HL-60/S4 (cell line): ENCODE results near the gene CABP4.

Experiments used
- in situ Hi-C: fragments of 300-500 bp; cut with MboI; formaldehyde crosslinking; loops from 2 replicates; pipeline ENCODE4 v1.14.3; 2022; ENCODE audit warnings: low sequenced_read_pairs

CABP4 gene

GRCh38 chr11:67507242-67507863, 52.2 kb downstream of the CABP4 start:
- in situ Hi-C loops: no loop called here

- in situ Hi-C loops: no loop called here
These were observed 52.8 kb downstream of the CABP4 start, which contains the start of gene CDK2AP2 for GRCh38 chr11:67507864-67508485. CDK2AP2 (minus strand) TSS chr11:67508162; CDS start chr11:67508082, 80 bp downstream.

GRCh38 chr11:67508486-67509121, 53.5 kb downstream of the CABP4 start:
- in situ Hi-C loops: no loop called here

- in situ Hi-C loops: no loop called here
These were observed 54.8 kb downstream of the CABP4 start for GRCh38 chr11:67510023-67510345.
